Esophagus squamous epithelium (tissue), 5 donors: ENCODE measurements around the gene CDK11B. TPM values are rescaled to one million over a fixed set of nuclear protein-coding genes. Genes with fewer than 3 reads are reported as not detected.

Experiments used
- DNase-seq: peaks from one replicate; lab custom pipeline; 2025; lab: John Stamatoyannopoulos, UW
- H3K27ac ChIP-seq, 4 donors: fragments of 200-600 bp; sonication (generic); one replicate each; pipeline ENCODE4 v1.5.1; 2016 to 2019; ENCODE audit warnings: mild to moderate bottlenecking in 1 of 4
- H3K27me3 ChIP-seq, 4 donors: fragments of 200-600 bp; sonication (generic); 1 replicate in 3 of 4; 2 replicates in 1 of 4; pipeline versions ENCODE4 v1.5.1 to v1.6.0; 2017 to 2021; ENCODE audit warnings: antibody characterized with exemption in 1 of 4
- H3K36me3 ChIP-seq, 3 donors: fragments of 200-600 bp; sonication (generic); one replicate each; pipeline ENCODE4 v1.5.1; 2016 to 2019
- H3K4me1 ChIP-seq, 3 donors: fragments of 200-600 bp; sonication (generic); one replicate each; pipeline ENCODE4 v1.5.1; 2017 to 2019
- H3K4me3 ChIP-seq, 4 donors: fragments of 200-600 bp; sonication (generic); 1 replicate in 3 of 4; 2 replicates in 1 of 4; pipeline ENCODE4 v1.5.1; 2016 to 2019; ENCODE audit warnings: mild to moderate bottlenecking in 2 of 4, moderate library complexity in 1 of 4
- H3K9me3 ChIP-seq, 3 donors: fragments of 200-600 bp; sonication (generic); one replicate each; pipeline ENCODE4 v1.5.1; 2016 to 2019
- CTCF ChIP-seq, 6 experiments: fragments of 450-650 bp in 4 of 6; fragments of 200-600 bp in 2 of 6; sonication (generic) in 2 of 6; IDR thresholded peaks; one replicate each; pipeline ENCODE4 v1.5.1; 2016 to 2019; ENCODE audit warnings: antibody characterized with exemption in 6 of 6, mild to moderate bottlenecking in 4 of 6, moderate library complexity in 4 of 6
- POLR2A ChIP-seq, 4 donors: fragments of 450-650 bp; IDR thresholded peaks; one replicate each; pipeline ENCODE4 v1.6.1; 2017; ENCODE audit warnings: antibody characterized with exemption in 4 of 4, mild to moderate bottlenecking in 4 of 4, moderate library complexity in 3 of 4
- WGBS, 2 donors: methylation state at CpG; one replicate each; pipeline ENCODE4 v1.1.5; 2018; 5-methylcytosine and 5-hydroxymethylcytosine counted together
- intact Hi-C: fragments of 100-400 bp; cut with DNase I; formaldehyde crosslinking; loops from one replicate; pipeline ENCODE4 v1.15.0; 2022
- total RNA-seq, 4 donors: library from RNA; depleted of rRNA; stranded (reverse); fragments of >200 nt; gene quantifications; one replicate each; pipeline ENCODE4 v1.1.0, GENCODE V29; 2016
- donor health status: DM: yes; HTN: yes; CAD: no.

CDK11B gene
- total RNA-seq, 4 donors from 2014 or later: 10.1 to 17.2 (median 13.7) TPM

GRCh38 chr1:1627829-1628753, 30.7 kb downstream of the CDK11B start:
- DNase-seq: no peak
- peaks cover 0 to 26% (median 0%) of the 10 kb centered on the region in 3 donors for H3K36me3 ChIP-seq
- H3K4me3 ChIP-seq: peak overlapping the region; percentile 36 to 63 (median 43)
- H3K9me3 ChIP-seq: no peaks in the 10 kb centered on the region
- TF ChIP-seq POLR2A (IDR thresholded peaks at IDR 0.05): no peak
- no peak for TF ChIP-seq CTCF (IDR thresholded peaks at IDR 0.05)
- peaks cover 0 to 38% (median 10%) of the 10 kb centered on the region in 4 donors for H3K27me3 ChIP-seq
- 50 to 66% methylated on average over 2 to 12 of the region's 53 CpGs for WGBS, 2 donors
- peaks cover 21 to 69% (median 31%) of the 10 kb centered on the region in 3 donors for H3K4me1 ChIP-seq
- peak overlapping the region; percentile 83 to 90 (median 88) for H3K27ac ChIP-seq
- intact Hi-C loops: no loop called here

DNA sequence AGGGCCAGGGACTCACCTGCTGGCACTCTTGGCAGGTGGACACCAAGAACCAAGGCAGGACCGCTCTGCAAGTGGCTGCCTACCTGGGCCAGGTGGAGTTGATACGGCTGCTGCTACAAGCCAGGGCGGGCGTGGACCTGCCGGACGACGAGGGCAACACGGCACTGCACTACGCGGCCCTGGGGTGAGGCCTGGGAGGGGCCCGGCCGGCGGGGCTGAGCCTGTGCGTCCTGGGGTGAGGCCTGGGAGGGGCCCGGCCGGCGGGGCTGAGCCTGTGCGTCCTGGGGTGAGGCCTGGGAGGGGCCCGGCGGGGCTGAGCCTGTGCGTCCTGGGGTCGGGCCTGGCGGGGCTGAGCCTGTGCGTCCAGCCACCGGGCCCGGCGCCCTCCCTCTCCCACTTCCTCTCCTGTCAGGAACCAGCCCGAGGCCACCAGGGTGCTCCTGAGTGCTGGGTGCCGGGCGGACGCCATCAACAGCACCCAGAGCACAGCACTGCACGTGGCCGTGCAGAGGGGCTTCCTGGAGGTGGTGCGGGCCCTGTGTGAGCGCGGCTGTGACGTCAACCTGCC, 31.5 kb downstream of the CDK11B start:
- intact Hi-C loops: no loop called here
- Histone ChIP-seq H3K4me3 (peak overlapping the region; percentile 36 to 63 (median 43)), H3K27me3 (peaks cover 0 to 38% (median 10%) of the 10 kb centered on the region in 4 donors), H3K27ac (peak overlapping the region; percentile 83 to 90 (median 88)), H3K9me3 (no peaks in the 10 kb centered on the region), H3K4me1 (peaks cover 25 to 76% (median 31%) of the 10 kb centered on the region in 3 donors), H3K36me3 (peaks cover 0 to 26% (median 0%) of the 10 kb centered on the region in 3 donors)
- DNase-seq: no peak
- WGBS, 2 donors: 45% methylated on average over 5 of the region's 37 CpGs; no CpG with 5 or more reads in 1 of the 2 donors
- TF ChIP-seq CTCF (IDR thresholded peaks at IDR 0.05) (no peak), POLR2A (IDR thresholded peaks at IDR 0.05) (peak in 1 of 4 donors; percentile 40)

DNA sequence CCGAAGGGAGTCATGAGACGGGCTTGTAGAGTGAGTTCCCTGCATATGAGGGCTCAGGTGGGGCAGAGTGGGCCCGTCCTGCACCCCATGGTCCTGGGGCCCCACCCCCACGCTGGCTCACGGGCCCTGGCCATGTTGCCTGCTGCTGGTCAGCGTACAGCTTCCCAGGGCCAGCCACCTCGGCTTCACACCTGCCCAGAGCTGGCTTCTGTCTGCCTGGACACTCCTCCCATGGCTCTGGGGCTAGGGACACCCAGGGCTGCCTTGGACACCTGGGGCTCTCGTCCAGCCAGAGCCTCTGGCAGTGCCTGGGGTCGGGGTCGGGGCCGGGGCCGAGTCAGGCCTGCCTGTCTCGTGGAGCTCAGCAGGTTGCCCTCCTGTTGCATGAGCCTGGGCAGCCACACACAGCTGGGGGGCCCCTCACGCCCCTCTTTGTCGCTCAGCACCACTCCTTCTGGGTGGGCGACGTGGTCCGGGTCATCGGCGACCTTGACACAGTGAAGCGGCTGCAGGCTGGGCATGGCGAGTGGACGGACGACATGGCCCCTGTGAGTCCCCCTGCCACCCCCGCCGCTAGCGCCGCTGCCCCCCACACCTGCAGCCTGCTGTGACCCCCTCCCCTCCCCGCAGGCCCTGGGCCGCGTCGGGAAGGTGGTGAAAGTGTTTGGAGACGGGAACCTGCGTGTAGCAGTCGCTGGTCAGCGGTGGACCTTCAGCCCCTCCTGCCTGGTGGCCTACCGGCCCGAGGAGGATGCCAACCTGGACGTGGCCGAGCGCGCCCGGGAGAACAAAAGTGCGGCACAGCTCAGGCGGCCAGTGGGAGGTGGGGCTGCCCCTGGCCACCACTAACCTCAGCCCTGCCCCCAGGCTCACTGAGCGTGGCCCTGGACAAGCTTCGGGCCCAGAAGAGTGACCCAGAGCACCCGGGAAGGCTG, 32.3 kb downstream of the CDK11B start:
- WGBS, 2 donors: 70 to 88% methylated on average over 2 to 3 of the region's 48 CpGs
- peaks cover 0 to 26% (median 0%) of the 10 kb centered on the region in 3 donors for H3K36me3 ChIP-seq
- H3K9me3 ChIP-seq: no peaks in the 10 kb centered on the region
- H3K4me3 ChIP-seq: peak overlapping the region in 2 of 4 donors; percentile 50 to 63
- peaks cover 19 to 76% (median 28%) of the 10 kb centered on the region in 3 donors for H3K4me1 ChIP-seq
- DNase-seq: no peak
- intact Hi-C loops: no loop called here
- H3K27me3 ChIP-seq: peaks cover 0 to 29% (median 2%) of the 10 kb centered on the region in 4 donors
- TF ChIP-seq POLR2A (IDR thresholded peaks at IDR 0.05): no peak
- TF ChIP-seq CTCF (IDR thresholded peaks at IDR 0.05): no peak
- H3K27ac ChIP-seq: peak overlapping the region; percentile 56 to 90 (median 79)

GRCh38 chr1:1625824-1626206, 33.0 kb downstream of the CDK11B start:
- Histone ChIP-seq H3K9me3 (no peaks in the 10 kb centered on the region), H3K4me3 (no peak overlapping the region), H3K36me3 (peaks cover 0 to 26% (median 0%) of the 10 kb centered on the region in 3 donors), H3K4me1 (peaks cover 14 to 76% (median 21%) of the 10 kb centered on the region in 3 donors), H3K27ac (no peak overlapping the region), H3K27me3 (peaks cover 0 to 23% (median 0%) of the 10 kb centered on the region in 4 donors)
- no peak for DNase-seq
- WGBS, 2 donors: 84 to 100% methylated on average over 5 to 8 of the region's 8 CpGs
- intact Hi-C loops: no loop called here
- TF ChIP-seq POLR2A (IDR thresholded peaks at IDR 0.05): no peak
- no peak for TF ChIP-seq CTCF (IDR thresholded peaks at IDR 0.05)
